Esophagus squamous epithelium (tissue), 5 donors: ENCODE data around the gene ZSCAN31. TPM values are rescaled to one million over a fixed set of nuclear protein-coding genes. Genes with fewer than 3 reads are reported as not detected.
A peak's percentile ranks its signal among the peaks of the same experiment; 100 is the strongest.

Source experiments
- DNase-seq: peaks from one replicate; lab custom pipeline; 2025; lab: John Stamatoyannopoulos, UW
- H3K27ac ChIP-seq, 4 donors: fragments of 200-600 bp; sonication (generic); one replicate each; pipeline ENCODE4 v1.5.1; 2016 to 2019; ENCODE audit warnings: mild to moderate bottlenecking in 1 of 4
- H3K27me3 ChIP-seq, 4 donors: fragments of 200-600 bp; sonication (generic); 1 replicate in 3 of 4; 2 replicates in 1 of 4; pipeline versions ENCODE4 v1.5.1 to v1.6.0; 2017 to 2021; ENCODE audit warnings: antibody characterized with exemption in 1 of 4
- H3K36me3 ChIP-seq, 3 donors: fragments of 200-600 bp; sonication (generic); one replicate each; pipeline ENCODE4 v1.5.1; 2016 to 2019
- H3K4me1 ChIP-seq, 3 donors: fragments of 200-600 bp; sonication (generic); one replicate each; pipeline ENCODE4 v1.5.1; 2017 to 2019
- H3K4me3 ChIP-seq, 4 donors: fragments of 200-600 bp; sonication (generic); 1 replicate in 3 of 4; 2 replicates in 1 of 4; pipeline ENCODE4 v1.5.1; 2016 to 2019; ENCODE audit warnings: mild to moderate bottlenecking in 2 of 4, moderate library complexity in 1 of 4
- H3K9me3 ChIP-seq, 3 donors: fragments of 200-600 bp; sonication (generic); one replicate each; pipeline ENCODE4 v1.5.1; 2016 to 2019
- CTCF ChIP-seq, 6 experiments: fragments of 450-650 bp in 4 of 6; fragments of 200-600 bp in 2 of 6; sonication (generic) in 2 of 6; IDR thresholded peaks; one replicate each; pipeline ENCODE4 v1.5.1; 2016 to 2019; ENCODE audit warnings: antibody characterized with exemption in 6 of 6, mild to moderate bottlenecking in 4 of 6, moderate library complexity in 4 of 6
- POLR2A ChIP-seq, 4 donors: fragments of 450-650 bp; IDR thresholded peaks; one replicate each; pipeline ENCODE4 v1.6.1; 2017; ENCODE audit warnings: antibody characterized with exemption in 4 of 4, mild to moderate bottlenecking in 4 of 4, moderate library complexity in 3 of 4
- WGBS, 2 donors: methylation state at CpG; one replicate each; pipeline ENCODE4 v1.1.5; 2018; 5-methylcytosine and 5-hydroxymethylcytosine counted together
- intact Hi-C: fragments of 100-400 bp; cut with DNase I; formaldehyde crosslinking; loops from one replicate; pipeline ENCODE4 v1.15.0; 2022
- total RNA-seq, 4 donors: library from RNA; depleted of rRNA; stranded (reverse); fragments of >200 nt; gene quantifications; one replicate each; pipeline ENCODE4 v1.1.0, GENCODE V29; 2016
- donor health status: DM: yes; HTN: yes; CAD: no.

The ZSCAN31 gene
- total RNA-seq, 4 donors from 2014 or later, result 11.6 to 59.9 (median 19.4) TPM

- peaks cover 19 to 47% (median 20%) of the 10 kb centered on the region in 3 donors for H3K4me1 ChIP-seq
- no peaks in the 10 kb centered on the region for H3K27me3 ChIP-seq
- TF ChIP-seq CTCF (IDR thresholded peaks at IDR 0.05), result no peak
- peak in 2 of 4 donors; percentile 10 to 40 for TF ChIP-seq POLR2A (IDR thresholded peaks at IDR 0.05)
- H3K4me3 ChIP-seq, result peak within 1 kb of the TSS; percentile 37 to 90 (median 71)
- peak; percentile 41 for DNase-seq
- no peaks in the 10 kb centered on the region for H3K36me3 ChIP-seq
- H3K9me3 ChIP-seq, result no peaks in the 10 kb centered on the region
- intact Hi-C loops, result loop anchor here (10.0 kb wide), 2 partner anchors 95 to 215 kb away; partner anchors contain the start of genes NKAPL and ZKSCAN4
- H3K27ac ChIP-seq, result peak within 1 kb of the TSS; percentile 63 to 91 (median 84)
- WGBS, 2 donors, result 1% methylated on average over 20 to 25 of the region's 30 CpGs
Measured at GRCh38 chr6:28349892-28350737, 14.2 kb upstream of the ZSCAN31 start, which contains the start of gene ZKSCAN3. Gene ZKSCAN3 (plus strand): TSS chr6:28349947. CDS start chr6:28359587, 9,640 bp downstream.

GRCh38 chr6:28349344-28349891, 13.5 kb upstream of the ZSCAN31 start:
- Histone ChIP-seq H3K27me3 (no peaks in the 10 kb centered on the region), H3K36me3 (no peaks in the 10 kb centered on the region), H3K9me3 (no peaks in the 10 kb centered on the region), H3K4me3 (peak overlapping the region; percentile 37 to 90 (median 71)), H3K4me1 (peaks cover 12 to 40% (median 13%) of the 10 kb centered on the region in 3 donors), H3K27ac (peak overlapping the region; percentile 63 to 91 (median 84))
- 0 to 2% methylated on average over 9 of the region's 9 CpGs for WGBS, 2 donors
- TF ChIP-seq POLR2A (IDR thresholded peaks at IDR 0.05), result no peak
- no peak for TF ChIP-seq CTCF (IDR thresholded peaks at IDR 0.05)
- DNase-seq, result no peak
- intact Hi-C loops, result loop anchor here (10.0 kb wide), 1 partner anchor 95 kb away; the partner anchor contains the start of genes NKAPL and ZKSCAN4

GRCh38 chr6:28347119-28347518, 11.2 kb upstream of the ZSCAN31 start:
- 34 to 41% methylated on average over 2 of the region's 2 CpGs for WGBS, 2 donors
- intact Hi-C loops, result loop anchor here (10.0 kb wide), 1 partner anchor 92 kb away; the partner anchor contains the start of genes NKAPL and ZKSCAN4
- Histone ChIP-seq H3K36me3 (no peaks in the 10 kb centered on the region), H3K27ac (no peak overlapping the region), H3K4me1 (peaks cover 8 to 17% (median 10%) of the 10 kb centered on the region in 3 donors), H3K9me3 (no peaks in the 10 kb centered on the region), H3K4me3 (no peak overlapping the region), H3K27me3 (no peaks in the 10 kb centered on the region)
- DNase-seq, result no peak
- TF ChIP-seq CTCF (IDR thresholded peaks at IDR 0.05), result no peak
- TF ChIP-seq POLR2A (IDR thresholded peaks at IDR 0.05), result no peak

GRCh38 chr6:28345201-28345600, 9.3 kb upstream of the ZSCAN31 start:
- no peaks in the 10 kb centered on the region for H3K4me1 ChIP-seq
- WGBS, 2 donors, result 77 to 100% methylated on average over 1 of the region's 1 CpG
- no peaks in the 10 kb centered on the region for H3K27me3 ChIP-seq
- DNase-seq, result no peak
- H3K27ac ChIP-seq, result no peak overlapping the region
- TF ChIP-seq CTCF (IDR thresholded peaks at IDR 0.05) (no peak), POLR2A (IDR thresholded peaks at IDR 0.05) (no peak)
- intact Hi-C loops, result loop anchor here (10.0 kb wide), 1 partner anchor 90 kb away; the partner anchor contains the start of genes NKAPL and ZKSCAN4
- no peak overlapping the region for H3K4me3 ChIP-seq
- no peaks in the 10 kb centered on the region for H3K36me3 ChIP-seq
- no peaks in the 10 kb centered on the region for H3K9me3 ChIP-seq
